ENCODE measurements around the gene FUT4.
"Not testable (repeated sequence)": the region's sequence is repeated elsewhere in the genome, so short reads cannot be mapped to it uniquely, and the experiment has no call there.

Gene FUT4

GRCh38 chr11:94568200-94568599, 24.5 kb downstream of the FUT4 start:
- no peak for DNase-seq

- no peak for DNase-seq
Measured at GRCh38 chr11:94568717-94569116, 25.0 kb downstream of the FUT4 start.

- DNase-seq, result not testable (repeated sequence)
Measured at GRCh38 chr11:94572975-94573374, 29.3 kb downstream of the FUT4 start.

GRCh38 chr11:94574193-94574961, 30.7 kb downstream of the FUT4 start:
- no peak for DNase-seq

- no peak for DNase-seq
Measured at GRCh38 chr11:94576306-94576705, 32.6 kb downstream of the FUT4 start.

GRCh38 chr11:94577841-94578240, 34.1 kb downstream of the FUT4 start:
- no peak for DNase-seq

- DNase-seq, result no peak
Measured at GRCh38 chr11:94581926-94582325, 38.2 kb downstream of the FUT4 start.

GRCh38 chr11:94583213-94583865, 39.6 kb downstream of the FUT4 start:
- no peak for DNase-seq

GRCh38 chr11:94583866-94584500, 40.3 kb downstream of the FUT4 start:
- no peak for DNase-seq

- DNase-seq, result no peak
Measured at GRCh38 chr11:94584978-94585377, 41.3 kb downstream of the FUT4 start.

GRCh38 chr11:94585399-94585798, 41.7 kb downstream of the FUT4 start:
- no peak for DNase-seq

GRCh38 chr11:94586546-94586945, 42.8 kb downstream of the FUT4 start:
- no peak for DNase-seq

- DNase-seq, result no peak
Measured at GRCh38 chr11:94586978-94587377, 43.3 kb downstream of the FUT4 start.

- DNase-seq, result no peak
Measured at GRCh38 chr11:94588366-94588942, 44.7 kb downstream of the FUT4 start.

- DNase-seq, result no peak
Measured at GRCh38 chr11:94590352-94591041, 46.8 kb downstream of the FUT4 start.

GRCh38 chr11:94593030-94593429, 49.3 kb downstream of the FUT4 start:
- no peak for DNase-seq

- no peak for DNase-seq
Measured at GRCh38 chr11:94595076-94595475, 51.4 kb downstream of the FUT4 start.

GRCh38 chr11:94597896-94598295, 54.2 kb downstream of the FUT4 start:
- no peak for DNase-seq

Data from KG1 (cell line).